Fibroblast of lung (primary cell): ENCODE results near the gene KLHL17. TPM values are rescaled to one million over a fixed set of nuclear protein-coding genes. Genes with fewer than 3 reads are reported as not detected.
"Not testable (repeated sequence)": the region's sequence is repeated elsewhere in the genome, so short reads cannot be mapped to it uniquely, and the experiment has no call there.

Experiments
- DNase-seq, 2 donors: peaks; one replicate each; pipeline versions ENCODE4 v3.0.0 to v3.0.0-alpha.2; 2010; ENCODE audit warnings: low read depth in 2 of 2
- H2AFZ ChIP-seq: 2 replicates; pipeline ENCODE4 v1.5.1; 2012; ENCODE audit warnings: low read length, control low read depth, inconsistent platforms
- H3K27ac ChIP-seq: 2 replicates; pipeline ENCODE4 v1.5.1; 2011; ENCODE audit warnings: low read length, control low read depth; ENCODE audit not compliant: insufficient read depth
- H3K27me3 ChIP-seq: 2 replicates; pipeline ENCODE4 v1.5.1; 2011; ENCODE audit warnings: mild to moderate bottlenecking, low read length; ENCODE audit not compliant: control insufficient read depth, insufficient read depth
- H3K36me3 ChIP-seq: 2 replicates; pipeline ENCODE4 v1.5.1; 2011; ENCODE audit warnings: low read length; ENCODE audit not compliant: control insufficient read depth, insufficient read depth
- H3K4me1 ChIP-seq: 2 replicates; pipeline ENCODE4 v1.5.1; 2011; ENCODE audit warnings: low read length; ENCODE audit not compliant: control insufficient read depth, insufficient read depth; ENCODE audit errors: extremely low read depth
- H3K4me2 ChIP-seq: 2 replicates; pipeline ENCODE4 v1.5.1; 2011; ENCODE audit warnings: low read length, control low read depth; ENCODE audit not compliant: insufficient read depth; ENCODE audit errors: extremely low read depth
- H3K4me3 ChIP-seq, 4 experiments: fragments of 200-600 bp in 1 of 4; sonication (generic) in 1 of 4; replicated peaks in 1 of 4; 2 replicates each; pipeline ENCODE4 v1.5.1; 2011 to 2016; ENCODE audit warnings: low read length in 4 of 4, low read depth in 3 of 4, mild to moderate bottlenecking in 3 of 4, control low read depth in 2 of 4, inconsistent platforms in 1 of 4, mixed read lengths in 1 of 4; ENCODE audit not compliant: insufficient read depth in 1 of 4; ENCODE audit errors: control extremely low read depth in 1 of 4
- H3K79me2 ChIP-seq: 2 replicates; pipeline ENCODE4 v1.5.1; 2012; ENCODE audit warnings: mild to moderate bottlenecking, low read length, inconsistent platforms; ENCODE audit not compliant: control insufficient read depth, insufficient read depth
- H3K9ac ChIP-seq: 2 replicates; pipeline ENCODE4 v1.5.1; 2011; ENCODE audit warnings: mild to moderate bottlenecking, low read length, control low read depth; ENCODE audit not compliant: insufficient read depth
- H3K9me3 ChIP-seq: 2 replicates; pipeline ENCODE4 v1.5.1; 2012; ENCODE audit warnings: low read depth, low read length; ENCODE audit not compliant: control insufficient read depth, insufficient read depth
- H4K20me1 ChIP-seq: 2 replicates; pipeline ENCODE4 v1.5.1; 2011; ENCODE audit warnings: low read length; ENCODE audit not compliant: control insufficient read depth, insufficient read depth; ENCODE audit errors: extremely low read depth
- CTCF ChIP-seq, 2 donors: IDR thresholded peaks in 1 of 2; conservative IDR thresholded peaks in 1 of 2; 1 replicate in 1 of 2; 2 replicates in 1 of 2; pipeline ENCODE4 v1.5.1; 2011 to 2012; ENCODE audit warnings: low read length in 2 of 2, control low read depth in 1 of 2, inconsistent platforms in 1 of 2, low read depth in 1 of 2, mild to moderate bottlenecking in 1 of 2
- EZH2 ChIP-seq: IDR thresholded peaks from 2 replicates; pipeline ENCODE4 v1.5.1; 2012; ENCODE audit warnings: low read length, control low read depth, mild to moderate bottlenecking; ENCODE audit errors: missing control alignments
- polyA plus RNA-seq, 2 donors: library from polyadenylated mRNA; depleted of rRNA in 1 of 2; stranded (reverse) in 1 of 2; unstranded in 1 of 2; fragments of >200 nt; gene quantifications; 2 replicates each; pipeline ENCODE4 v1.2.1, GENCODE V29; 2011 to 2012; ENCODE audit warnings: missing spikeins in 1 of 2
- total RNA-seq: library from RNA; depleted of rRNA; stranded (reverse); fragments of >200 nt; gene quantifications from 2 replicates; pipeline ENCODE4 v1.2.1, GENCODE V29; 2014

KLHL17 gene
- total and polyA plus RNA-seq, 2 donors (not counting 1 experiment from before 2014, with no cell fraction given): 4.7 to 7.4 TPM

- Histone ChIP-seq H3K4me1 (peaks cover 21% of the 10 kb centered on the region), H3K27me3 (no peaks in the 10 kb centered on the region), H3K9me3 (no peaks in the 10 kb centered on the region), H3K27ac (no peak overlapping the region), H4K20me1 (no peaks in the 10 kb centered on the region), H3K9ac (no peak overlapping the region), H3K36me3 (peaks cover 32% of the 10 kb centered on the region), H3K4me2 (no peak overlapping the region), H3K4me3 (no peak overlapping the region), H3K79me2 (no peaks in the 10 kb centered on the region), H2AFZ (no peak overlapping the region)
- no peak for DNase-seq
- TF ChIP-seq EZH2 (no peak), CTCF (conservative IDR thresholded peaks at IDR 0.05 in 1 of 2, IDR thresholded peaks at IDR 0.05 in 1 of 2; ENCODE audit: low read depth in 1 of 2, low read length in 2 of 2) (no peak)
Observed at GRCh38 chr1:945688-946556, 14.5 kb upstream of the KLHL17 start.

GRCh38 chr1:946811-947210 lies 13.6 kb upstream of the KLHL17 start:
- peaks cover 33% of the 10 kb centered on the region for H3K36me3 ChIP-seq
- not testable (repeated sequence) for H4K20me1 ChIP-seq, H3K9ac ChIP-seq

GRCh38 chr1:947958-948357 lies 12.4 kb upstream of the KLHL17 start:
- Histone ChIP-seq H3K9ac (no peak overlapping the region), H3K4me1 (peaks cover 12% of the 10 kb centered on the region), H3K36me3 (peaks cover 42% of the 10 kb centered on the region), H3K27me3 (no peaks in the 10 kb centered on the region), H3K9me3 (no peaks in the 10 kb centered on the region), H4K20me1 (no peaks in the 10 kb centered on the region), H2AFZ (no peak overlapping the region), H3K4me2 (no peak overlapping the region), H3K79me2 (no peaks in the 10 kb centered on the region), H3K4me3 (no peak overlapping the region), H3K27ac (no peak overlapping the region)
- TF ChIP-seq EZH2 (no peak), CTCF (conservative IDR thresholded peaks at IDR 0.05 in 1 of 2, IDR thresholded peaks at IDR 0.05 in 1 of 2; ENCODE audit: low read depth in 1 of 2, low read length in 2 of 2) (no peak)
- DNase-seq: no peak

More at GRCh38 chr1:946811-947210, 13.6 kb upstream of the KLHL17 start:
- peaks cover 16% of the 10 kb centered on the region for H3K4me1 ChIP-seq
- not testable (repeated sequence) for H3K4me3 ChIP-seq, H2AFZ ChIP-seq, H3K9me3 ChIP-seq, H3K4me2 ChIP-seq, DNase-seq, H3K79me2 ChIP-seq, H3K27me3 ChIP-seq, H3K27ac ChIP-seq
